GM12875 (cell line): ENCODE results near the gene CFAP100.
A peak's percentile ranks its signal among the peaks of the same experiment; 100 is the strongest.

Experiments used
- H3K4me3 ChIP-seq: one replicate; pipeline ENCODE4 v1.5.1; 2011; ENCODE audit warnings: low read depth, low read length, control low read depth
- TF ChIP-seq, protein P1 (sequence below): IDR thresholded peaks from 2 replicates; pipeline ENCODE4 v1.5.1; 2011; ENCODE audit warnings: low read depth, mild to moderate bottlenecking, control low read depth, inconsistent platforms, low read length, moderate library complexity, borderline replicate concordance; ENCODE audit not compliant: insufficient read depth

CFAP100 gene

DNA sequence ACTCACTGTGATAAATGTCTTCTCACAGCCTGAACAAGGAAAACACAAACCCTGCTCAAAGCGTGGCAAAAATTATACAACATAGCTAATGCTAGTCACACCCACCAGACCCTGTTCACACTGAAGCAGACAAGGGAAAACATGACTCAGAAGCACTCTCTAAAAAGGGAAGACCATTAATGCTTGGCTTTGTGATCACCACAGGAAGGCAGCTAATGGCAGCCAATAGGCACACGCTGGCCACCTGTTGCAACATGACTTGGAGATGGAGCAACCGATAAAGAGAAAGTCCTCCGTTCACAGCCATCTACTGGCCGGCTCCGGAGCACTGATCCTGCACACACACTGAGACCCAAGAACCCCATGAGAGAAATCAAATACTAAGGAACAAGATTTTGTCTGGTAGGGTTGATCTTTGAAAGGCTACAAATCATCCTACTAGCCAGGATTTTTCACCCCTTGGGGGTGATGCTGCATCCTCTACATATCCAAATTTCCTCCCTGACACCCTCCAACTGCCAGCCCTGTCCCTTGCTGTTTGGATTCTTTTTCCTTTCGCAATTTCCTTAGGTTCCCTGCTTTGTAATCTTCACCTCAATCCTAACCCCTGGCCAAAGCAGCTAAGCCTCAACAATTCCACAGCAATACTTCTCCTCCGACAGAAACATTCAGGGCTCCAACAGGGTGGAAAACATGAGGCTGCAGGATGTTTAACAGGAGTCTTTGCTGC lies 77.7 kb downstream of the CFAP100 start:
- TF ChIP-seq, protein P1, sequence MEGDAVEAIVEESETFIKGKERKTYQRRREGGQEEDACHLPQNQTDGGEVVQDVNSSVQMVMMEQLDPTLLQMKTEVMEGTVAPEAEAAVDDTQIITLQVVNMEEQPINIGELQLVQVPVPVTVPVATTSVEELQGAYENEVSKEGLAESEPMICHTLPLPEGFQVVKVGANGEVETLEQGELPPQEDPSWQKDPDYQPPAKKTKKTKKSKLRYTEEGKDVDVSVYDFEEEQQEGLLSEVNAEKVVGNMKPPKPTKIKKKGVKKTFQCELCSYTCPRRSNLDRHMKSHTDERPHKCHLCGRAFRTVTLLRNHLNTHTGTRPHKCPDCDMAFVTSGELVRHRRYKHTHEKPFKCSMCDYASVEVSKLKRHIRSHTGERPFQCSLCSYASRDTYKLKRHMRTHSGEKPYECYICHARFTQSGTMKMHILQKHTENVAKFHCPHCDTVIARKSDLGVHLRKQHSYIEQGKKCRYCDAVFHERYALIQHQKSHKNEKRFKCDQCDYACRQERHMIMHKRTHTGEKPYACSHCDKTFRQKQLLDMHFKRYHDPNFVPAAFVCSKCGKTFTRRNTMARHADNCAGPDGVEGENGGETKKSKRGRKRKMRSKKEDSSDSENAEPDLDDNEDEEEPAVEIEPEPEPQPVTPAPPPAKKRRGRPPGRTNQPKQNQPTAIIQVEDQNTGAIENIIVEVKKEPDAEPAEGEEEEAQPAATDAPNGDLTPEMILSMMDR = no peak

DNA sequence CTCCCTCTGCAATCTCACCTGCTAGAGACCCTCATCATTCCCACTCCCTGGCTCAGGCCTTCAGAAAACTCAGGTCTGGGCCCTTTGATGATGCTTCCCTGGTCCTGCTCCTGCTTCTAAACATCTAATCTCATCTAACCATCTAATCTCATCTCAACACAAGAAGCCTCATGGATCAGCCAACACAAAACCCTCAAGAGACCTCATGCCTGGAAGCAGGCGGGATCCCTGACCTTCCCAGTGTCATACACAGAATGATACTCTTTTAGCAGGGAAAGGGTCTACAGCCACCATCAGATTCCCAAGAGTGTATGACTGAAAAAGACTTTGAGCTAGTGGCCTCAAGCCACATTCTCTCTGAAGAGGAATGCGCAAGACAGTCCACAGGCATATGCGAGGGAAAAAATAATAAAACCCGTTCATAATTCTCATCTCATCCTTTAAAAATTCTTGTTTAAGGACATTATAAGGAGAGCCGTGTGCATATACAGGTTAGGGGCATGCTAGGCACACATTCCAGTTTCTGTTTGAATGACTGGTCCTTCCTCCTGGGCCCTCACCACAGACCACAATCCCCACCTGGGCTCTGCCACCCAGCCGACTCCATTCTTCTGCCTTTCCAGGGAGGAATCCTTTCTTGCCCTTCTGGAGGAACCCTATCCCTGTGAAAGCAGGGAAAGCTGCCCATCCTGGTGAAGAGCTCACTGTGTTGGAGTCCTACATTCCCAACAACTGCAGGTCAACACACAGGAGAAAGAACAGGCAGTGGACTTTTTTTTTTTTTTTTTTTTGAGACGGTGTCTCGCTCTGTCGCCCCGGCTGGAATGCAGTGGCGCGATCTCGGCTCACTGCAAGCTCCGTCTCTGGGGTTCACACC lies 78.8 kb downstream of the CFAP100 start:
- TF ChIP-seq, protein P1 = no peak
- no peak overlapping the region for H3K4me3 ChIP-seq

More for the DNA sequence above, 77.7 kb downstream of the CFAP100 start:
- no peak overlapping the region for H3K4me3 ChIP-seq

DNA sequence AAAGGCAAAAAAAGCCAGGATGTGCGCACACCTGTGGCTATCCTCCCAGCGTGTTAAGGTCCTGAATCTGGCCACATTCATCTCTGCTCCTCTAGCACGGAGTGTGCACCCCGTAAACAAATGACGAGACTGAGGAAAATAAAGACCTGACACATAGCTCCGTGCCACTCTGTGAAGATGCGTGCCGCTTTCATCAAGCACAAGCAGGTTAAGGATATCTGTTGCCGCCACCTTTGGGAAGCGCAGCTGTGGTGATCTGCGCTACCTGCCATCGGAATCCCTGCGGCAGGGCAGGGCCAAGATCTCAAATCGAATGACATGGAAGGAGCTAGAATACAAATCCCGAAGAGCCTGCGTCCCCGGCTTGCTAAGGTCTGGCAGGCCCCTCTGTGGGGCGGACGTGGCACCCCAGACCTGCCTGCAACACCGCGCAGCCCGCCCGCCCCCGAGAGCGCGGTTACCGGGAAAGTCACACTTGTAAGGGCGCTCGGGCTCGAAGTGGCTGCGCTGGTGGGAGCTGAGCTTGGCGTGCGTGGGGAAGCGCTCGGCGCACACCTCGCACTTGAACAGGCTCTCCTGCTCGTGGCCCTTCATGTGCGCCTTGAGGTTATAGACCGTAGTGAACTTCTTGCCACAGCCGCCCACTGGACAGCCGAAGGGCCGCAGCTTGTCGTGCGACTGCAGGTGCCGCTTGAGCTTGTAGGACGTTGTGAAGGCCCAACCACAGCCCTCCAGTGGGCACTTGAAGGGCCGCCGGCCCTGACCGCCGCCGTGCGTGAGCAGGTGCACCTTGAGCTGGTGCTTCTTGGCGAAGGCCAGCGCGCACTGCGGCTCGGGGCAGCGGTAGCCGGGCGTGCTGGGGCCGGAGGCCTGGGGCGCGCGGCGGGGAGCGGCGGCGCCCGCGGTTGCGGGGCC lies 80.0 kb downstream of the CFAP100 start:
- TF ChIP-seq, protein P1 = 0 out of 2 replicates have a peak, but pooled peaks have one; percentile 14
- H3K4me3 ChIP-seq = peak overlapping the region; percentile 89

DNA sequence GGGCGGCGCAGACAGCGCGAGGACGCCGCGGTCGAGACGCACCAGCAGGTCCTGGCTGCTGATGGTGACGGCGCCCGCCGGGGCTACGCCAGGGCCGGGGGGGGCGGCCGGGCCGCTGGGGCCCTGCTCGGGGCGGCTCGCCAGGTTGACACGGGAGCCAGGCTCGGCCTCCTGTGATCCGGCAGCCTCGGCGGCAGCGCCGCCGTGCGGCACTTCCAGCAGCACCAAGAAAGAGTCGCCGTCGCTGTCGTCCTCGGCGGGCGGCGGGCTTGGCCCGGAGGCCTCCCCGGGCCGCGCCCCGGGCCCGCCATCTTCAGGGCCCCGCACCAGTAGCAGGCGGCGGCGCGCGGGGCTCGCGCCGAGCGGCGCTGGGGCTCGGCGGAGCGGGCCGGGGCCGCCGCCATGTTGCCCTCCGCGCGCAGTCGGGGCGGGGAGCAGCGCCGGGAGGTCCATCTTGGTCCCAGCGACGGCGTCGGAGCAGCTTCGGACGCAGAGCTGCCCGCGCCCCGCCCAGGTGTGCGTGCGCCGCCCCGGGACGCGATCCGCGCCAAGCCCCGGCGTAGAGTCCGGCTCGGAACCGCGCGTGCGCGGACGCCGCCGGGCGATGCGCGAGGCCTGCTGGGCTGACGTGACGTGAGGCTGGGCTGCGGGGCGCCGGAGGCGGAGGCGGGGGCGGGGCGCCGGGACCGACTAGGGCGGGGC lies 80.9 kb downstream of the CFAP100 start, which contains the start of gene ZXDC:
ZXDC (minus strand) TSS at position 479 of the 702 bp plus-strand sequence; CDS start at position 453, 26 bp downstream.
- H3K4me3 ChIP-seq = peak within 1 kb of the TSS; percentile 89
- TF ChIP-seq, protein P1 = peak; percentile 75

DNA sequence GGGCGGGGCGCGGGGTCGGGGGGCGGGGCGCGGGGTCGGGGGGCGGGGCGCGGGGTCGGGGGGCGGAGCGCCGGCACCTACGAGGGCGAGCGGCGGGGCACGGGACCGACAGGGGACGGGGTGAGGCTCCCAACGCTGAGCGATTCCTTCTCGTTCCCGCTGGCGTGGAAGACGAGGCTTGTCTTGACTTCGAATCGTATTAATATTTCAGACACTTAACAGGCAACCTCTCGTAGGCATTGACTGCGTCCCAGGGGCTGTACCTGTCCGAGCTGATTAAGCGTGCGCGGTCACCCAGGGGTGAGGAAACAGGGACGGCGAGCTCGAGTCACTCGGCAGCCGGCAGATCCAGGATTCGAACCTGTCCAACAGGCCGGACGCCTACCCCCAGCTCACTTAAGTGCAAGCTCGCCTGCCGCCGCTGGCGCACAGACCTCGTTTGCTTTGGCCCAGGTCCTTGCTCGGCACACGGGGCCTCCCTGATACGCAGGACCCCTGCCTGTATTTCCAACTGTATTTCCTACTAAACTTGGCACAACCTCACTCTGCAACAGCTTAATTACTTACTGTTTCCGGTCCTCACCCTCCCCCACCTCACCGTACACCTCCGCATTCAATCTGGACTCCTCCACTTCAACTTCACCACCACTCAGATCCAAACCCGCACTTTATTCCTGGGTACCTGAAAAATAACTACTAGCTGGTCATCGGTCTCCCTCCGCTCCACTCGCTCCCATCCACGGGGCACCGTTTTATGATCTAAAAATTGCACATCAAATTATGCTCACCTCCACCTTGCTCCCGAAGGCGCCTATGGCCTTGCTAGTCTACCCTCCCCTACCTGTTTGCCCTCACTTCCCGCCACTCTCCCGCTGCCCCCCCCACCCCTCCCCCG lies 81.7 kb downstream of the CFAP100 start:
- TF ChIP-seq, protein P1 = no peak
- peak overlapping the region; percentile 62 for H3K4me3 ChIP-seq
